Stimulated activated CD8-positive, alpha-beta memory T cell treated with anti-CD3 and anti-CD28 coated beads, Interleukin-7, amount 100 ng/mL, for 48 hours (primary cell): ENCODE data around the gene RBM11.
"Not testable (repeated sequence)": the region's sequence is repeated elsewhere in the genome, so short reads cannot be mapped to it uniquely, and the experiment has no call there.

Experiments used
- DNase-seq, 2 donors: peaks; one replicate each; pipeline ENCODE4 v3.0.0-alpha.2; 2020; ENCODE audit warnings: low read depth in 1 of 2; ENCODE audit errors: extremely low read depth in 1 of 2

The RBM11 gene

GRCh38 chr21:14215971-14216641 lies at the start of gene RBM11:
Gene RBM11 (plus strand): TSS chr21:14216157. CDS start chr21:14216187, 30 bp downstream.
- peak; percentile 53 to 55 for DNase-seq

GRCh38 chr21:14166463-14167223 lies 49.3 kb upstream of the RBM11 start:
- DNase-seq: not testable (repeated sequence)

GRCh38 chr21:14206222-14206621 lies 9.7 kb upstream of the RBM11 start:
- DNase-seq: no peak

- no peak for DNase-seq
Measured at GRCh38 chr21:14210738-14211137, 5.2 kb upstream of the RBM11 start, which contains the start of gene LIPI. Gene LIPI (minus strand): TSS chr21:14210955. CDS start chr21:14210845, 110 bp downstream.

- DNase-seq: no peak
Measured at GRCh38 chr21:14213164-14213563, 2.8 kb upstream of the RBM11 start.

GRCh38 chr21:14223365-14223764 lies 7.4 kb downstream of the RBM11 start:
- no peak for DNase-seq

- no peak for DNase-seq
Measured at GRCh38 chr21:14229399-14229798, 13.4 kb downstream of the RBM11 start.

- no peak for DNase-seq
Measured at GRCh38 chr21:14235101-14235500, 19.1 kb downstream of the RBM11 start.

- no peak for DNase-seq
Measured at GRCh38 chr21:14236180-14236579, 20.2 kb downstream of the RBM11 start.

- no peak for DNase-seq
Measured at GRCh38 chr21:14239281-14239680, 23.3 kb downstream of the RBM11 start.

GRCh38 chr21:14241297-14241696 lies 25.3 kb downstream of the RBM11 start:
- DNase-seq: no peak

GRCh38 chr21:14243461-14243860 lies 27.5 kb downstream of the RBM11 start:
- no peak for DNase-seq

- DNase-seq: no peak
Measured at GRCh38 chr21:14243874-14244273, 27.9 kb downstream of the RBM11 start.

- DNase-seq: no peak
Measured at GRCh38 chr21:14244911-14245310, 29.0 kb downstream of the RBM11 start.

GRCh38 chr21:14245711-14246110 lies 29.8 kb downstream of the RBM11 start:
- DNase-seq: no peak

GRCh38 chr21:14251336-14251735 lies 35.4 kb downstream of the RBM11 start:
- DNase-seq: no peak

- DNase-seq: no peak
Measured at GRCh38 chr21:14259747-14260146, 43.8 kb downstream of the RBM11 start.

GRCh38 chr21:14260174-14260764 lies 44.3 kb downstream of the RBM11 start:
- DNase-seq: no peak

GRCh38 chr21:14262039-14262438 lies 46.1 kb downstream of the RBM11 start:
- DNase-seq: no peak

- no peak for DNase-seq
Measured at GRCh38 chr21:14263879-14264278, 47.9 kb downstream of the RBM11 start.

GRCh38 chr21:14265023-14265422 lies 49.1 kb downstream of the RBM11 start:
- DNase-seq: no peak

GRCh38 chr21:14267076-14267475 lies 51.1 kb downstream of the RBM11 start:
- DNase-seq: no peak
